Measurements from ENCODE around the gene SPACA4. TPM values are rescaled to one million over a fixed set of nuclear protein-coding genes. Genes with fewer than 3 reads are reported as not detected.

The SPACA4 gene
- total RNA-seq, 2 experiments from 2014 or later = not detected

DNA sequence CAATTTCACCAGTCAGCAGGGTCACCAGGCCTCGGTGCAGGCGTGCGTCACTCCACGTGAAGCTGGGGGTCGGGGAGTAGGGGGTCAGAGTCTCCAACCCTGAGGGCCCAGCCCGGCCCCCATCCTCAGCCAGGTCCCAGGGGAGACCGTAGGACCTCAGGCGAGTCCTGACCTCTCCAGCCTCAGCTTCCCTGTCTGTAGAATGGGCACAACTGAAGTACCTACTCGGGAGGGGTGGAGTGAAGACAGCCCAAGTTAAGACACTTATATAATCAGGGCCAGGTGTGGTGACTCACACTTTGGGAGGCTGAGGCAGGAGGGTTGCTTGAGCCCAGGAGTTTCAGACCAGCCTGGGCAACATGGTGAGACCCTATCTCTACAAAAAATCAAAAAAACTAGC is 2.7 kb upstream of the SPACA4 start:
- ATAC-seq (ENCODE audit: low read depth) (no peak), DNase-seq (no peak)
- Mint-ChIP-seq H3K4me3 (no peak overlapping the region), H3K27ac (no peak overlapping the region), H3K36me3 (no peaks in the 10 kb centered on the region), H3K4me1 (peaks cover 3% of the 10 kb centered on the region), H3K27me3 (no peaks in the 10 kb centered on the region), H3K9me3 (no peaks in the 10 kb centered on the region)
- POLR2A ChIA-PET = no interaction called here

DNA sequence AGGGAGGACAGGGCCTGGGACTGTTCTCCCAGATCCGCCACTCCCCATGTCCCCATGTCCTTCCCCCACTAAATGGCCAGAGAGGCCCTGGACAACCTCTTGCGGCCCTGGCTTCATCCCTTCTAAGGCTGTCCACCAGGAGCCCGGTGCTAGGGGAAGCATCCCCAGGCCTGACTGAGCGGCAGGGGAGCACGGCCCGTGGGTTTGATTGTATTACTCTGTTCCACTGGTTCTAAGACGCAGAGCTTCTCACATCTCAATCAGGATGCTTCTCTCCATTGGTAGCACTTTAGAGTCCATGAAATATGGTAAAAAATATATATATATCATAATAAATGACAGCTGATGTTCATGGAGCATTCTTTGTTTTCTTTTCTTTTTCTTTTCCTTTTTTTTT is 815 bp downstream of the SPACA4 start:
- no peaks in the 10 kb centered on the region for H3K9me3 Mint-ChIP-seq
- no peak for ATAC-seq (ENCODE audit: low read depth)
- H3K4me1 Mint-ChIP-seq = peaks cover 4% of the 10 kb centered on the region
- H3K27me3 Mint-ChIP-seq = no peaks in the 10 kb centered on the region
- no peak overlapping the region for H3K27ac Mint-ChIP-seq
- no peak for DNase-seq
- H3K4me3 Mint-ChIP-seq = no peak overlapping the region
- H3K36me3 Mint-ChIP-seq = no peaks in the 10 kb centered on the region
- POLR2A ChIA-PET = no interaction called here

DNA sequence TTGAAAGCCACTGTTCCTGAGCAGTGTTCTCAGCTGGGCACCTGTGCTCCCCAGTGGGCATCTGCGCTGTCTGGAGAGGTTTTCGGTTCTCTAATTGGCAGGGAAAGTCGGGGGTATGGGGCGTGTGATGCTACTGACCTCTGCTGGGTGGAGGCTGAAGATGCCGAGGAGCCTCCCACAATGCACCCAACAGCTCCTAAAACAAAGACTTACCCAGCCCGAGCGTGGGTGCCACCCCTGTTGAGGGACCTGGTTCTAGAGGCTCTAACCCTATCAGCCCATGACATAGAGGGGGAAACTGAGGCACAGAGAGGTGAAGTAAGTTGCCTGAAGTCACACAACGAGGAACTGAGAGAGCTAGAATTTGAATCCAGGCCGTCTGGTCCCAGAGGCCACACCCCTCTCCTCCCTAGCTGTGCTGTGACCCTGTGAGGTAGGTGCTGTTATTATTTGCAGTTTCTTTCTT is 2.3 kb downstream of the SPACA4 start:
- Mint-ChIP-seq H3K9me3 (no peaks in the 10 kb centered on the region), H3K27ac (peak overlapping the region; percentile 62), H3K36me3 (no peaks in the 10 kb centered on the region), H3K4me3 (peak overlapping the region; percentile 31), H3K4me1 (peaks cover 4% of the 10 kb centered on the region), H3K27me3 (no peaks in the 10 kb centered on the region)
- ATAC-seq (ENCODE audit: low read depth) = peak; percentile 90
- peak; percentile 56 for DNase-seq
- POLR2A ChIA-PET = interaction anchor here (0.6 to 1.8 kb wide), 12 partner anchors 8 to 1204 kb away, joined by 3 to 10 read pairs (median 4); partner anchors contain the start of genes FUZ, RPL18 and SPHK2

DNA sequence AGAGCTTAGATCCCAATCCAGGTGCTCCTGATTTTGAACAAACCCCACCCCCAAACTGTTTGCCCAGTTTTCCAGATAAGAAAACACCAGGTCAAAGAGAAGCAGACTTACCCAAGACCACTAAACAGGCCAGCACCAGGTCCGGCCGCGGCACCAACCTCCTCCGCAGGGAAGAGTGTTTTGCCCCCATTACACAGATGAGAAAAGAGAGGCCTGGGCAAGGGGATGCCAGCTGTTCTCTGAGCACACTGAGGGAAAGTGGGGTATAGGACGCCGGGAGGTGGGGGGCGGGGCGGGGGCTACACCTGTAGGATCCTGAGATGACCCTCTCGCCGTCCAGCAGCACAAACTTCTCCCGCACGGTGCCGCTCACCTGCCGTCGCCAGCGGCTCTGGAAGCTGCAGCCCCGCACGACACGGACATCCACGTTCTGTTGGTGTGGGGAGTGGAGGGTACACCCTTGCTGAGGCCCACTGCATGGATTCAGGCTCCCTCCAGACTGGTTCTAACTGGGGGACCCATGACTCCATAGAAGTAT is 3.1 kb downstream of the SPACA4 start:
- DNase-seq (no peak), ATAC-seq (ENCODE audit: low read depth) (no peak)
- Mint-ChIP-seq H3K4me3 (no peak overlapping the region), H3K9me3 (no peaks in the 10 kb centered on the region), H3K4me1 (peaks cover 4% of the 10 kb centered on the region), H3K27me3 (no peaks in the 10 kb centered on the region), H3K36me3 (no peaks in the 10 kb centered on the region), H3K27ac (no peak overlapping the region)
- POLR2A ChIA-PET = interaction anchor here (0.6 to 1.8 kb wide), 6 partner anchors 10 to 169 kb away, joined by 3 to 10 read pairs (median 4); partner anchors contain the start of genes RPL18 and SPHK2

DNA sequence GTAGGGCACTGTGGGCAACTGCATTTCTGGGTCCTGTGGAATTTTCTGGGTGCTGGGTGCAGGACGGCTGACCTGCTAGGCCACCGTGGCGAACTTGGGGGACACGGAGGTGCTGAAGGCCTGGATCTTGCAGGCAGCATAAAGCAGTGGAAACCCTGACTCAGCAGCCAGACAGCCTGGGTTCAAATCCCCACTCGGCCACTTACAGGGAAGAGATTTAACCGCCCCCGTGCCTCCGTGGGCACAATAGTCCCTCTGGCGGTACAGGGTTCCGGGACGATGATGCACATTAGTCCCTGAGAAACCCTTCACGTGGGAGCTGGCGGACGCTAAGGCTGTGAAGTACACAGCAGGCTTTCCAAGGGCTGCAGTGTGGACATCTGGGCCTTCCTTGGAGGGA is 5.3 kb downstream of the SPACA4 start:
- no peaks in the 10 kb centered on the region for H3K9me3 Mint-ChIP-seq
- no peak overlapping the region for H3K27ac Mint-ChIP-seq
- no peak overlapping the region for H3K4me3 Mint-ChIP-seq
- DNase-seq (no peak), ATAC-seq (ENCODE audit: low read depth) (no peak)
- H3K36me3 Mint-ChIP-seq = peaks cover 8% of the 10 kb centered on the region
- POLR2A ChIA-PET = interaction anchor here (1.1 kb wide), 1 partner anchor 25 kb away, joined by 3 read pairs; the partner anchor contains the start of gene DBP
- no peaks in the 10 kb centered on the region for H3K27me3 Mint-ChIP-seq
- peaks cover 14% of the 10 kb centered on the region for H3K4me1 Mint-ChIP-seq

DNA sequence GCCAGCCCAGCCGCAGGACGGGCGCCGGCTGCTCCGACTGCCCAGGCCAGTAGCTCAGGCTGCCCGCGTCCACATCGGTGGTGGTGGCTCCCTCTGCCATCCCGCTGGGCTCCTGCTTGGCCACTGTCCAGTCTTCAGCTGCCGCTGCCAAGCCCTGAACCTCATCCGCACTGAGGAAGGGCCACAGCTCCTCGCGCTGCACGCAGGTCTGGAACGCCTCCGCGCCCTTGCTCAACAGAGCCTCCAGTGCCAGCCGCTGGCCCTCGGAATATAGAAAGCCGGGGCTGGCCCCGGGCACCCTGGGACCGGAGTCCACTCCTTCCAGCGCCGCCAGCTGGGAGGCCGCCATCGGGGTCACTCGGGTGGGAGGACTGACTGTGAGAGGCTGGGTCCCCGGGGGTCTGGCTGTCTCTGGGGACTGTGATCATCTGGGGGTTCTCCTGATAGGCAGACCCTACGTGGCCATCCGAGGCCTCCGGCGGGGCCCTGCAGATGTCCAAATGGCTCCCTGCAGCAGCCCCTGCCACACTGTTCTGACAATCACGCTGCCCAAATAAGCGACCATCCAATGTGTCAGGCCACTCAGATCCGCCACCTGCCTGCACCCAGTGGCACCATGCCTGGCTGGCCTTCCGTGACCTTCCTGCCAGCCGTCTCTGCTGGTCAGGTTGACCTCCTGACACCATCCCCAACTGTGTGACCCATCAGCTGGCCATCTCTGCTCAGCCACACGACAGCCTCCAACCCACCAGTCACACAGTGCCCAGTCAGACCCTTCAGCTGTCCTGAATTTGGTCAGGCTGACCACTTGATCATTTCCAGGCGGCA is 6.7 kb downstream of the SPACA4 start:
- Mint-ChIP-seq H3K4me1 (peaks cover 18% of the 10 kb centered on the region), H3K36me3 (peaks cover 14% of the 10 kb centered on the region), H3K27me3 (no peaks in the 10 kb centered on the region), H3K4me3 (no peak overlapping the region), H3K27ac (no peak overlapping the region), H3K9me3 (no peaks in the 10 kb centered on the region)
- DNase-seq = peak; percentile 29
- no peak for ATAC-seq (ENCODE audit: low read depth)
- POLR2A ChIA-PET = interaction anchor here (0.6 to 1.1 kb wide), 2 partner anchors 14 to 23 kb away, joined by 3 to 8 read pairs; partner anchors contain the start of gene DBP

DNA sequence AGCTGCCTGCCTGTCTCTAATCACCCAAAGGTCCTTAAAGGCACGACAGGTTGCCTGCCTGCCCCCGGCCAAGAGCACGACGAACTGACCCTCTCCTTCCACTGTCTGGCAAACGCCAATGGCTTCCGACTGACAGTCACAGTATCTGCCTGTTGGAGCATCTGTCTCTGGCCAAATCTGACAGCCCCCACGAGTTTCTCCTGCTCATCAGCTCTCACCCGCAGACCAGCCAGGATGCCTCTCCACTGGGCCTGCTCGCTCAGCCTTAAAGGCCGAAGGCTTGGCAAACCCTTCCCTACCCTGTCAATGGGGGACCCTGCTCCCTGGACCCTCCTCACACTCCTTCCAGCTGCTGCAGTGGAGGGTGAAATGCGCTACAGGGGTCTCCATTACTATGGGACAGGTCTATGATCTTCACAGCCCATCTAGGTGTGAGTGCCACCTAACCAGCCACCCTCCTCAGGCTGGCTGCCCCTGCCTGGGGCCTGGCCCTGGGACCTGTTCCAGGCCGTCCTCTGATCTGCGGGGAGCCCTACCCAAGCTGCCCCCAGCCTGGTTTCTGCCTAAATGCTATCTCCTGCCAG is 7.4 kb downstream of the SPACA4 start:
- Mint-ChIP-seq H3K9me3 (no peaks in the 10 kb centered on the region), H3K36me3 (peaks cover 19% of the 10 kb centered on the region), H3K27ac (peak overlapping the region; percentile 26), H3K27me3 (no peaks in the 10 kb centered on the region), H3K4me3 (no peak overlapping the region), H3K4me1 (peaks cover 15% of the 10 kb centered on the region)
- ATAC-seq (ENCODE audit: low read depth) (no peak), DNase-seq (peak; percentile 34)
- POLR2A ChIA-PET = interaction anchor here (0.6 to 1.0 kb wide), 2 partner anchors 10 to 13 kb away, joined by 3 to 8 read pairs; no protein-coding TSS in a partner anchor

DNA sequence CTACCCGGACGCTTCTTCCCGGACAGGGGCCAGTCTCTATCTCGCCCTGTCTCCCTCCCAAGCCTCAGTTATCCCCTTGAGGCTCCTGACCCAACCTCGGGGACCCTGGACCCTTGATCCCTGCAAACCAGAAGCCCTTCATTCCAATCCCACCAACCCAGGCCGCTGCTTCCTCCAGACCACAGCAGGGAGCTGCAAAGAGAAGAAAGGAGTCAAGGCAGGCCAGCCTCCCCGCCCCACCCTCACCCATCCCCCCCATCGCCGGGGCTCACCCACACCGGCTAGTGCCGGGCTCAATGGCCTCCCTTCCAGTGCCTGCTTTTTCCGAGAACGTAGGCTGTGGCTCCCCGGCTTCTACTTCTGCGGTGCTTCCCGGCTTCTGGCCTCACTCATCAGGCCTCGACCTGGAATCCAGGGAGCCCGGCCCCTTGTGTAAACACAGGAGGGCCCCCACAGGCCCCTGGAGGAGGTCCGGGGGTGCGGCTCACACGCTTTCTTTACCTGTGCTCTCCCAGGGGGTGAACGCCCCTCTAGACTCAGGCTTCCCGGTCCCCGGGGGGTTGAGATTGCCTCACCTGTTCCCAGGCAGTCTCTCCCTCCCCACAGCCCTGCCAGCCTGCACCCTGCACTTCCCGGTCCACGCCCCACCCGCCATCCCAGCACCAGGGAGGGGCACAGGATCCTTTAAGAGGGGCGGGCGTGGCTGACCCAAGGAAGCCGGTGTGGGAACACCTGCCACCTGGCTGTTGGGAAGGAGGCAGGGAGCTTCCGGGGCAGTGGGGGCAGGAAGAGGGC is 8.1 kb downstream of the SPACA4 start, which contains the start of gene FAM83E:
TSS of gene FAM83E (minus strand) at position 641 of the 795 bp plus-strand sequence. CDS start 1,704 bp downstream, outside the sequence.
- ATAC-seq (ENCODE audit: low read depth) (no peak), DNase-seq (peak; percentile 32)
- Mint-ChIP-seq H3K27ac (peak within 1 kb of the TSS; percentile 26), H3K9me3 (no peaks in the 10 kb centered on the region), H3K4me3 (no peak within 1 kb of the TSS), H3K4me1 (peaks cover 15% of the 10 kb centered on the region), H3K27me3 (no peaks in the 10 kb centered on the region), H3K36me3 (peaks cover 21% of the 10 kb centered on the region)
- POLR2A ChIA-PET = interaction anchor here (1.0 kb wide), 1 partner anchor 9 kb away, joined by 3 read pairs; no protein-coding TSS in a partner anchor

DNA sequence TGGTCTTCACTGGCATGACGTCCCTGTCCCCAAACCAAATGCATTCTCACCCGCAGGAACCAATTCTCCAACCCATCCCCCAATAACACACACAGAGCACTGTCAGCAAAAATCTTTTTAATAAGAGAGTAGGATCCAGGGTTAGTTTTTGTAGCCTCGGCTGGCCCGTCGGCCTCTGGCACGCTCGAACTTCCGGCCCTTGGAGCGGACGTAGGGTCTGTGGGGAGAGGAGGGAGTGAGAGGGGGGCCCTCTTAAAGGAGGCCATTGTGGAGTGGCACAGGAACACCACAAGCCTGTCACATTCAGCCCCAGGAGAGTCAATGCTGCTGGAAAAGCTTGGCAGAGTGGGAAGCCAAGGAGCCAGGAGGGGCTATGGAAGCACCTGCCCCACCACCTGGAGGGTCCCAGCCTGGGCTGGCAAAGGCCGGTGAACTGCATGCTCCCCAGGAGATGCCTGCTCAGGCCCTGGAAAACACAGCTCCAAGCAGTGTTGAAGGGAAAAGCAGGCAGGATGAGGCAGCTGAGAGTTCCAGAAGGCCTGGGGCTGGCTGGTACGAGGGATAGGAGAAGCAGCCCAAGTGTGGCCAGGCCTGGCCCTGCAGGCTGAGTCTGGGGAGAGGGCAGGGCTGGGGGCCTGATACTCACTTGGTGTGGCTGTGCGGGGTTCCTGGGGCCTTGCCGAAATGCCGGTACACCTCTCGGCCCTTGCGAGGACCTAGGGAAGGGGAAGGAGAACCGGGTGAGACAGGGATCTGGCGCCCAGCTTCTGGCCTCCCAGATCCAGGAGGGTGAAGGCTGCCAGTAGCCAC is 8.9 kb downstream of the SPACA4 start:
- Mint-ChIP-seq H3K4me1 (peaks cover 23% of the 10 kb centered on the region), H3K9me3 (no peaks in the 10 kb centered on the region), H3K27me3 (no peaks in the 10 kb centered on the region), H3K36me3 (peaks cover 22% of the 10 kb centered on the region), H3K27ac (peak overlapping the region; percentile 25), H3K4me3 (no peak overlapping the region)
- POLR2A ChIA-PET = interaction anchor here (0.6 kb wide), 1 partner anchor 41 kb away, joined by 5 read pairs; no protein-coding TSS in a partner anchor
- DNase-seq = peak; percentile 25
- ATAC-seq (ENCODE audit: low read depth) = no peak

DNA sequence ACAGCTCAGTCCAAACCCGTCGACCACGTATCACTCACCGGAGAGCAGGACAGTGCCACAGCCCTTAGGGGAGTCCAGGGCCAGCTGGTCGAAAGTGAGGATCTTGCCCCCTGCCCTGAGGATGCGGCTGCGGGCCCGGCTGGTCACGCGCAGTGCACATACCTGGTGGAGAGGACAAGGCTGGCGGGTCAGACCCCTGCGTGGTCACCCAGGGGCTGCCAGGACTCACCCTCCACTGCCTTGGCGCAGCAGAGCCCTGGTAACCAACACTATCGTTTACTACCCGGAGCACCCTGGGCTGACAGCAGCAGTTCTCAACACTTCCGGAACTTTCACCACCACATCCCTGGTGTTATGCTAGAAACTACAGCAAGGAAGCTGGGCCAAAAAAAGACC is 9.5 kb downstream of the SPACA4 start:
- POLR2A ChIA-PET = interaction anchor here (0.6 kb wide), 1 partner anchor 41 kb away, joined by 5 read pairs; no protein-coding TSS in a partner anchor
- Mint-ChIP-seq H3K36me3 (peaks cover 22% of the 10 kb centered on the region), H3K4me3 (peak overlapping the region; percentile 95), H3K27ac (peak overlapping the region; percentile 43), H3K4me1 (peaks cover 23% of the 10 kb centered on the region), H3K9me3 (no peaks in the 10 kb centered on the region), H3K27me3 (no peaks in the 10 kb centered on the region)
- ATAC-seq (ENCODE audit: low read depth) (no peak), DNase-seq (peak; percentile 28)

DNA sequence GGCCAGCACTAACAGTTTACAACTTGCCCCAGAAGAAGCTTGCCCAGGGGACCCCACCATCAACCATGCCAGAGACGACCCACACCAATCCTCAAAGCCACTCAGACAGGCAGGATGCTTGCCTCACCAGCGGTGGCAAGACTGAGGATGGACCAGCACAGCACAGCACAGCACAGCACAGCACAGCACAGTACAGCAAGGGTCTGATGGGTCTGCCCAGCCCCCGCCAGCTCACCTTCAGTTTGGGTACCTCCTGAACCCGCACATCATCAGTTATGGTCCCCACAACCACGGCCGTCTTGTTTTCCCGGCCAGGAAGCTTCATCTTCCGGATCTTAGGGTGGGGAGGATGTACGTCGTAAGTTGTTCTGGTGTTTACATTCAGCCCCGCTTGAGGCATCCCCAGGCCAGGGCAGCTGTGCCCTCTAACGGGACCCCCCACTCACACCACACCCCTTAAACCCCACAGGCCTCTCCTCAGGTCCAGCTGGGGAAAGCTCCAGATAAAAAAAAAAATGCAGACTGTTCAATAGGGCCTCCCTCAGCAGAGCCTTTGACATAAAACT is 10.0 kb downstream of the SPACA4 start:
- peak overlapping the region; percentile 43 for H3K27ac Mint-ChIP-seq
- POLR2A ChIA-PET = interaction anchor here (0.6 to 1.3 kb wide), 4 partner anchors 8 to 42 kb away, joined by 3 to 5 read pairs (median 3); no protein-coding TSS in a partner anchor
- peaks cover 26% of the 10 kb centered on the region for H3K4me1 Mint-ChIP-seq
- H3K9me3 Mint-ChIP-seq = no peaks in the 10 kb centered on the region
- ATAC-seq (ENCODE audit: low read depth) = no peak
- H3K27me3 Mint-ChIP-seq = no peaks in the 10 kb centered on the region
- peaks cover 22% of the 10 kb centered on the region for H3K36me3 Mint-ChIP-seq
- no peak for DNase-seq
- peak overlapping the region; percentile 95 for H3K4me3 Mint-ChIP-seq
